NCI-H748 treated with DMSO at 0.1 percent for 48 hours (cell line): ENCODE results near the gene TRIM66.

Source experiments
- DNase-seq: peaks from one replicate; lab custom pipeline; 2025; lab: John Stamatoyannopoulos, UW

TRIM66 gene

GRCh38 chr11:8605971-8606563 lies 76.4 kb downstream of the TRIM66 start:
- no peak for DNase-seq

- no peak for DNase-seq
Observed at GRCh38 chr11:8604078-8604723, 78.3 kb downstream of the TRIM66 start.

GRCh38 chr11:8603696-8604077 lies 78.8 kb downstream of the TRIM66 start:
- no peak for DNase-seq

- DNase-seq = no peak
Observed at GRCh38 chr11:8601376-8602133, 80.9 kb downstream of the TRIM66 start.

- no peak for DNase-seq
Observed at GRCh38 chr11:8598506-8598905, 84.0 kb downstream of the TRIM66 start.

- DNase-seq = peak; percentile 14
Observed at GRCh38 chr11:8597182-8597581, 85.3 kb downstream of the TRIM66 start.

GRCh38 chr11:8596504-8597046 lies 85.9 kb downstream of the TRIM66 start:
- no peak for DNase-seq

- peak; percentile 54 for DNase-seq
Observed at GRCh38 chr11:8593935-8594909, 88.2 kb downstream of the TRIM66 start, which contains the start of gene STK33. TSS of gene STK33 (minus strand) at chr11:8594228. CDS start at chr11:8474905, 119,323 bp downstream.

GRCh38 chr11:8593455-8593854 lies 89.0 kb downstream of the TRIM66 start:
- DNase-seq = no peak

- DNase-seq = no peak
Observed at GRCh38 chr11:8587915-8588314, 94.5 kb downstream of the TRIM66 start.

GRCh38 chr11:8586805-8587204 lies 95.7 kb downstream of the TRIM66 start:
- DNase-seq = no peak

GRCh38 chr11:8586184-8586583 lies 96.3 kb downstream of the TRIM66 start:
- DNase-seq = no peak

GRCh38 chr11:8584511-8584910 lies 98.0 kb downstream of the TRIM66 start:
- no peak for DNase-seq

GRCh38 chr11:8584082-8584481 lies 98.4 kb downstream of the TRIM66 start:
- DNase-seq = no peak

GRCh38 chr11:8581300-8581699 lies 101.2 kb downstream of the TRIM66 start:
- no peak for DNase-seq

- no peak for DNase-seq
Observed at GRCh38 chr11:8577791-8578581, 104.5 kb downstream of the TRIM66 start.

GRCh38 chr11:8574798-8575197 lies 107.7 kb downstream of the TRIM66 start:
- DNase-seq = no peak

GRCh38 chr11:8573777-8574176 lies 108.7 kb downstream of the TRIM66 start:
- no peak for DNase-seq

- no peak for DNase-seq
Observed at GRCh38 chr11:8567602-8568198, 114.8 kb downstream of the TRIM66 start.

- peak; percentile 41 for DNase-seq
Observed at GRCh38 chr11:8566613-8567210, 115.8 kb downstream of the TRIM66 start.
